Glomerular visceral epithelial cell (primary cell): Measurements from ENCODE around the gene RBM38.

Experiments used
- DNase-seq: peaks from one replicate; pipeline ENCODE4 v3.0.0-alpha.2; 2016; ENCODE audit errors: extremely low spot score

RBM38 gene

GRCh38 chr20:57374931-57375651, 16.1 kb upstream of the RBM38 start:
- DNase-seq = no peak

- no peak for DNase-seq
Measured at GRCh38 chr20:57375652-57376230, 15.5 kb upstream of the RBM38 start.

GRCh38 chr20:57377350-57377749, 13.8 kb upstream of the RBM38 start:
- no peak for DNase-seq

- DNase-seq = no peak
Measured at GRCh38 chr20:57378107-57378506, 13.1 kb upstream of the RBM38 start.

- no peak for DNase-seq
Measured at GRCh38 chr20:57378646-57379262, 12.4 kb upstream of the RBM38 start.

- no peak for DNase-seq
Measured at GRCh38 chr20:57379263-57379647, 11.9 kb upstream of the RBM38 start.

- no peak for DNase-seq
Measured at GRCh38 chr20:57380081-57380750, 11.0 kb upstream of the RBM38 start.

- DNase-seq = peak; percentile 76
Measured at GRCh38 chr20:57381596-57382503, 9.3 kb upstream of the RBM38 start.

GRCh38 chr20:57382516-57382915, 8.7 kb upstream of the RBM38 start:
- DNase-seq = no peak

- no peak for DNase-seq
Measured at GRCh38 chr20:57383447-57384347, 7.5 kb upstream of the RBM38 start.

GRCh38 chr20:57384486-57384885, 6.7 kb upstream of the RBM38 start:
- DNase-seq = no peak

- DNase-seq = no peak
Measured at GRCh38 chr20:57384953-57385761, 6.0 kb upstream of the RBM38 start.

GRCh38 chr20:57385940-57386339, 5.3 kb upstream of the RBM38 start:
- no peak for DNase-seq

- no peak for DNase-seq
Measured at GRCh38 chr20:57386762-57387161, 4.4 kb upstream of the RBM38 start.

GRCh38 chr20:57387463-57387862, 3.7 kb upstream of the RBM38 start:
- DNase-seq = no peak

- DNase-seq = no peak
Measured at GRCh38 chr20:57387945-57388371, 3.2 kb upstream of the RBM38 start.

- DNase-seq = peak; percentile 53
Measured at GRCh38 chr20:57388953-57389694, 2.1 kb upstream of the RBM38 start.

GRCh38 chr20:57389695-57390603, 1.2 kb upstream of the RBM38 start:
- no peak for DNase-seq
